K562 (cell line): Measurements from ENCODE around the gene RNASEH2A. TPM values are rescaled to one million over a fixed set of nuclear protein-coding genes. Genes with fewer than 3 reads are reported as not detected.

ENCODE experiments used
- ATAC-seq: fragments of 200-7000 bp; cut with Tn5 transposase; 3 replicates; pipeline ENCODE4 v1.9.1; 2020; ENCODE audit warnings: moderate library complexity
- BruUV-seq: library from RNA; stranded (reverse); fragments of 400-500 nt; replicated peaks from 2 replicates; lab custom pipeline; 2021; lab: Mats Ljungman, UMichigan
- CTCF ChIA-PET: fragments of 300-600 bp; formaldehyde crosslinking; extraction: SDS; loops from one replicate; lab custom pipeline; 2021; ENCODE audit warnings: low intra/inter-chr PET ratio; lab: Yijun Ruan, JAX
- POLR2A ChIA-PET: fragments of 300-600, 350-650 bp; sonication (Branson Sonifier 250); formaldehyde crosslinking; extraction: SDS; loops from one replicate; lab custom pipeline; 2021; ENCODE audit warnings: antibody characterized with exemption, inconsistent platforms; lab: Yijun Ruan, JAX
- DNase-seq, 4 experiments: peaks; one replicate each; pipeline versions ENCODE4 v3.0.0 to v3.0.0-alpha.2; 2011 to 2018; ENCODE audit warnings: low spot score in 3 of 4, mixed read lengths in 3 of 4; ENCODE audit errors: extremely low read depth in 1 of 4
- FAIRE-seq: peaks from 2 replicates; lab custom pipeline; 2011; peaks lifted over from hg19 to GRCh38; lab: Jason Lieb, UNC
- H2AFZ ChIP-seq: 2 replicates; pipeline ENCODE4 v1.6.0; 2011; ENCODE audit warnings: low read depth, low read length, control low read depth, inconsistent platforms
- H3K27ac ChIP-seq: fragments of 200-600 bp; 3 replicates; pipeline ENCODE4 v1.8.0; 2011; ENCODE audit warnings: low read depth, mild to moderate bottlenecking, control low read depth, inconsistent platforms, low read length, moderate library complexity, mixed read lengths; ENCODE audit errors: extremely low read depth
- H3K27me3 ChIP-seq, 2 experiments: fragments of 300-600 bp in 1 of 2; 2 replicates in 1 of 2; 3 replicates in 1 of 2; pipeline versions ENCODE4 v1.6.0 to v1.8.0; 2011; ENCODE audit warnings: inconsistent platforms in 2 of 2, low read length in 2 of 2, mild to moderate bottlenecking in 1 of 2, mixed read lengths in 1 of 2, moderate library complexity in 1 of 2; ENCODE audit not compliant: control insufficient read depth in 2 of 2, insufficient read depth in 2 of 2
- H3K36me3 ChIP-seq: fragments of 300-600 bp; 3 replicates; pipeline ENCODE4 v1.8.0; 2011; ENCODE audit warnings: mild to moderate bottlenecking, low read length, inconsistent platforms; ENCODE audit not compliant: control insufficient read depth, insufficient read depth
- H3K4me1 ChIP-seq, 2 experiments: fragments of 200-600 bp in 1 of 2; replicated peaks in 1 of 2; 2 replicates in 1 of 2; 3 replicates in 1 of 2; pipeline versions ENCODE4 v1.5.1 to v1.8.0; 2011; ENCODE audit warnings: inconsistent platforms in 2 of 2, low read length in 2 of 2, mild to moderate bottlenecking in 1 of 2, mixed read lengths in 1 of 2, moderate library complexity in 1 of 2; ENCODE audit not compliant: control insufficient read depth in 2 of 2, insufficient read depth in 2 of 2
- H3K4me2 ChIP-seq: 2 replicates; pipeline ENCODE4 v1.6.1; 2011; ENCODE audit warnings: low read length, control low read depth, inconsistent platforms, mixed read lengths; ENCODE audit not compliant: insufficient read depth
- H3K4me3 ChIP-seq: fragments of 200-600 bp; sonication (generic), shearing (Covaris generic); 2 replicates; pipeline ENCODE4 v1.5.1; 2016; ENCODE audit warnings: control low read depth, inconsistent platforms
- H3K79me2 ChIP-seq: fragments of 200-600 bp; 3 replicates; pipeline ENCODE4 v1.8.0; 2011; ENCODE audit warnings: low read length, inconsistent platforms; ENCODE audit not compliant: control insufficient read depth, insufficient read depth
- H3K9ac ChIP-seq, 2 experiments: 2 replicates each; pipeline versions ENCODE4 v1.6.0 to v1.6.1; 2011; ENCODE audit warnings: low read depth in 2 of 2, low read length in 2 of 2, control low read depth in 1 of 2, inconsistent platforms in 1 of 2, mild to moderate bottlenecking in 1 of 2, mixed read lengths in 1 of 2; ENCODE audit not compliant: insufficient read depth in 1 of 2
- H3K9me1 ChIP-seq: one replicate; pipeline ENCODE4 v1.6.0; 2011; ENCODE audit warnings: inconsistent platforms, mild to moderate bottlenecking, low read length, moderate library complexity; ENCODE audit not compliant: control insufficient read depth, insufficient read depth
- H3K9me3 ChIP-seq: replicated peaks from 2 replicates; pipeline ENCODE4 v1.5.1; 2011; ENCODE audit warnings: low read depth, low read length, inconsistent platforms; ENCODE audit not compliant: control insufficient read depth, insufficient read depth
- H4K20me1 ChIP-seq: replicated peaks from 2 replicates; pipeline ENCODE4 v1.6.1; 2011; ENCODE audit warnings: low read length, inconsistent platforms, mixed read lengths; ENCODE audit not compliant: control insufficient read depth, insufficient read depth
- ARID1B ChIP-seq: fragments of 450-650 bp; IDR thresholded peaks from 2 replicates; pipeline ENCODE4 v1.6.1; 2016; ENCODE audit warnings: antibody characterized with exemption, mild to moderate bottlenecking, inconsistent platforms
- BRF2 ChIP-seq: IDR thresholded peaks from 3 replicates; pipeline ENCODE4 v1.6.1; 2011; ENCODE audit warnings: borderline replicate concordance, mild to moderate bottlenecking; ENCODE audit not compliant: insufficient read length, insufficient read depth
- E4F1 ChIP-seq: fragments of 250-450 bp; sonication (Bioruptor Pico); IDR thresholded peaks from 2 replicates; pipeline ENCODE4 v1.5.0; 2021; ENCODE audit warnings: mild to moderate bottlenecking, borderline replicate concordance
- ERF ChIP-seq: fragments of 450-650 bp; formaldehyde crosslinking; IDR thresholded peaks from 2 replicates; pipeline ENCODE4 v1.4.0; 2020; ENCODE audit warnings: mild to moderate bottlenecking, mixed read lengths
- FOXJ2 ChIP-seq: fragments of 200-800 bp; sonication (Bioruptor generic); IDR thresholded peaks from 2 replicates; pipeline ENCODE4 v1.6.1; 2016; ENCODE audit warnings: missing genetic modification characterization, missing compliant biosample characterization
- HINFP ChIP-seq: fragments of 450-650 bp; conservative IDR thresholded peaks from 2 replicates; pipeline ENCODE4 v1.6.1; 2016; ENCODE audit warnings: missing genetic modification characterization, low read depth, mild to moderate bottlenecking, control low read depth, missing compliant biosample characterization
- ILK ChIP-seq: fragments of 450-650 bp; IDR thresholded peaks from 2 replicates; pipeline ENCODE4 v1.6.1; 2016; ENCODE audit warnings: missing genetic modification characterization, low read depth, mild to moderate bottlenecking, missing compliant biosample characterization, moderate library complexity, borderline replicate concordance
- NR2F6 ChIP-seq: fragments of 450-650 bp; formaldehyde crosslinking; IDR thresholded peaks from 2 replicates; pipeline ENCODE4 v1.4.0; 2020; ENCODE audit warnings: mild to moderate bottlenecking
- PPARD ChIP-seq: fragments of 250-450 bp; sonication (Bioruptor Pico); IDR thresholded peaks from 2 replicates; pipeline ENCODE4 v1.8.0; 2022; ENCODE audit warnings: inconsistent platforms, mild to moderate bottlenecking, moderate library complexity
- PTTG1 ChIP-seq: fragments of 450-650 bp; IDR thresholded peaks from 2 replicates; pipeline ENCODE4 v1.6.1; 2016; ENCODE audit warnings: low read depth, mild to moderate bottlenecking, missing genetic modification characterization, missing compliant biosample characterization
- RBM22 ChIP-seq: fragments of 200-400 bp; formaldehyde crosslinking; IDR thresholded peaks from 2 replicates; pipeline ENCODE4 v1.6.1; 2018; ENCODE audit warnings: low read length, low read depth; ENCODE audit not compliant: poor library complexity, severe bottlenecking
- RBM34 ChIP-seq: fragments of 200-400 bp; formaldehyde crosslinking; IDR thresholded peaks from 2 replicates; pipeline ENCODE4 v1.6.1; 2018; ENCODE audit warnings: low read length, borderline replicate concordance; ENCODE audit not compliant: insufficient read depth
- RBM39 ChIP-seq: fragments of 200-400 bp; formaldehyde crosslinking; optimal IDR thresholded peaks from 2 replicates; pipeline ENCODE3; 2018; ENCODE audit warnings: low read depth, low read length
- SMAD2 ChIP-seq: fragments of 150-350 bp; IDR thresholded peaks from 2 replicates; pipeline ENCODE4 v1.6.1; 2014; ENCODE audit warnings: low read depth, mild to moderate bottlenecking, low read length
- SMARCE1 ChIP-seq: fragments of 450-650 bp; IDR thresholded peaks from 2 replicates; pipeline ENCODE4 v1.7.1; 2016; ENCODE audit warnings: mild to moderate bottlenecking
- ZNF785 ChIP-seq: fragments of 250-450 bp; sonication (Bioruptor Pico); IDR thresholded peaks from 2 replicates; pipeline ENCODE4 v1.4.0; 2020; ENCODE audit warnings: mild to moderate bottlenecking
- WGBS: fragments of 100-300 bp; shearing (Covaris generic); methylation state at CpG from one replicate; pipeline ENCODE4 v1.1.6; 2016; ENCODE audit warnings: low coverage, mixed read lengths; ENCODE audit not compliant: insufficient coverage; ENCODE audit errors: missing lambda C conversion rate; 5-methylcytosine and 5-hydroxymethylcytosine counted together
- in situ Hi-C: fragments of 300-500 bp; cut with MboI; formaldehyde crosslinking; loops from 4 replicates; pipeline ENCODE4 v1.15.0; 2018; ENCODE audit warnings: inconsistent platforms, mixed read lengths
- intact Hi-C: fragments of 100-400 bp; cut with micrococcal nuclease; formaldehyde crosslinking; loops from 2 replicates; pipeline ENCODE4 v1.14.2; 2022
- polyA plus RNA-seq, 8 experiments: library from polyadenylated mRNA; depleted of rRNA in 4 of 8; stranded (reverse) in 5 of 8; unstranded in 3 of 8; fragments of >200 nt; fragmentation: Nextera tagmentation in 2 of 8; fragmentation: Illumina TruSeq in 1 of 8; extraction: Ambion mirVana in 2 of 8; extraction: Trizol in 1 of 8; gene quantifications; 2 replicates each; pipeline versions ENCODE4 v1.2.1 to v1.2.3, GENCODE V29; 2011 to 2014; ENCODE audit warnings: inconsistent platforms in 1 of 8, missing spikeins in 1 of 8
- total RNA-seq, 7 experiments: library from RNA; depleted of rRNA in 6 of 7; stranded (reverse); fragments of >200 nt in 6 of 7; fragmentation: Illumina TruSeq in 2 of 7; extraction: Trizol in 2 of 7; gene quantifications; 2 replicates each; pipeline versions ENCODE4 v1.2.1 to v1.2.3, GENCODE V29; 2011 to 2021; ENCODE audit warnings: low replicate concordance in 1 of 7

Gene RNASEH2A
- total and polyA plus RNA-seq, 9 of the 15 experiments (the other 6 are each of a cell fraction or from before 2014, with no cell fraction given), result 22.3 to 78.0 (median 61.7) TPM

- ChIA-PET POLR2A (interaction anchor here (0.5 to 4.1 kb wide), 11 partner anchors 11 to 353 kb away, joined by 3 to 44 read pairs (median 3); partner anchors contain the start of genes GET3, JUNB, PRDX2 and THSD8), CTCF (interaction anchor here (1.1 to 4.1 kb wide), 3 partner anchors 17 to 70 kb away, joined by 3 to 30 read pairs (median 3); no protein-coding TSS in a partner anchor)
- in situ Hi-C loops, result no loop called here
- Histone ChIP-seq H3K27ac (peak overlapping the region; percentile 68), H3K79me2 (peaks cover 6% of the 10 kb centered on the region; the same call in 1 of the 3 replicates), H3K4me3 (peak overlapping the region; percentile 37), H3K4me2 (peak overlapping the region; percentile 85), H2AFZ (peak overlapping the region; percentile 83), H3K27me3 (no peaks in the 10 kb centered on the region), H3K9me3 (no peaks in the 10 kb centered on the region), H4K20me1 (no peaks in the 10 kb centered on the region), H3K4me1 (peaks cover 23 to 56% of the 10 kb centered on the region in 2 experiments; a peak in 4 of 5 replicates), H3K36me3 (no peaks in the 10 kb centered on the region), H3K9me1 (no peaks in the 10 kb centered on the region), H3K9ac (peak overlapping the region; percentile 59 to 89; a peak in 3 of 4 replicates)
- peak; percentile 76 for ATAC-seq
- BruUV-seq, result no TSS peak
- DNase-seq, result peak; percentile 72 to 89 (median 78)
- FAIRE-seq, result peak; percentile 37
- intact Hi-C loops, result loop anchor here (1.0 to 5.0 kb wide), 2 partner anchors 19 to 65 kb away; no protein-coding TSS in a partner anchor
- 13% methylated on average over 41 of the region's 43 CpGs for WGBS
- TF ChIP-seq RBM34, result no peak
- TF ChIP-seq NR2F6 (CRISPR knock-in tag), result no peak
- no peak for TF ChIP-seq ILK (tag)
- no peak for TF ChIP-seq ARID1B
- no peak for TF ChIP-seq RBM39
- no peak for TF ChIP-seq SMAD2
- no peak for TF ChIP-seq ZNF785
- TF ChIP-seq RBM22, result no peak
- no peak for TF ChIP-seq SMARCE1
- TF ChIP-seq BRF2, result no peak
- no peak for TF ChIP-seq HINFP (tag)
- TF ChIP-seq PTTG1 (tag), result no peak
- TF ChIP-seq FOXJ2 (tag), result no peak
- peak; percentile 75; the same call in 1 of the 2 replicates for TF ChIP-seq ERF (CRISPR knock-in tag)
- TF ChIP-seq E4F1 (CRISPR knock-in tag), result no peak
- TF ChIP-seq PPARD, result no peak
Measured at GRCh38 chr19:12777217-12778016, 29.0 kb upstream of the RNASEH2A start.
